HG03442 (cell line): ENCODE data around the gene MALL.
"Not testable (repeated sequence)": the region's sequence is repeated elsewhere in the genome, so short reads cannot be mapped to it uniquely, and the experiment has no call there.

Experiments used
- ATAC-seq: cut with Tn5 transposase; IDR thresholded peaks from one replicate; pipeline ENCODE4 v1.9.1; 2021; ENCODE audit warnings: mild to moderate bottlenecking, moderate library complexity; ENCODE audit not compliant: unreplicated experiment

Gene MALL

DNA sequence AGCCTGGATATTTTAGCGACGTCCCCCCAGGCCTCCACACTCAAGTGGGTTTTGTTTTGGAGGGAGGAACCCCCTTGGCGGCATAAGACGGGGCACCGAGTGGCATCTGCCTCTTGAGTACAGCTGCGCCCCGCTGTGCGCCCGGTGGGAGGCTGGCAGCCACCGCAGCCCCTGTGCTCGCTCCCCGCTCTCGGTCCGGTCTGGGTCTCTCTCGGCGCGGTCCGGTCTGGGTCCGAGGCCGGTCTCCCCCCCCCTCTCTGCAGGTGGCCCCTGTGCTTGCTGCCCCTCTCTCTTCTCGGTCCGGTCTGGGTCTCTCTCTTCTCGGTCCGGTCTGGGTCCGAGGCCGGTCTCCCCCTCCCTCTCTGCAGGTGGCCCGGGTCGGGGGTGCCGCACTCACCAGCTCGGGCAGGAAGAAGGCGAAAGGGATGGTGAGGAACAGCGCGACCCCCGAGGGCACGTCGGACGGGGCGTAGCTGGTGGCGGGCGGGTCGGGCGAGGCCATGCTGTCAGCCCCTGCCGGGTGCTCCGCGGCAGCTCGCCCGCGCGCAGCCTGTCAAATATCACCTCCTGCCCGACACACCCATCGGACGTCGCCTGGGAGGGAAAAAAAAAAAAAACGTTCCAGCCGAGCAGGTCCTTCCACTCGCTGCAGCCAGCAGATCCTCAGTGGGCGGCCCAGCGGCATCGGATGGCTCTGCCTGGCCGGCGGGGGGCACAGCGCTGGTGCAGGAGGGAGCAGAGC lies at the start of gene MALL:
Gene MALL (minus strand): TSS at position 532 of the 742 bp plus-strand sequence. CDS start 30 bp downstream, at position 502.
- ATAC-seq, result no peak

DNA sequence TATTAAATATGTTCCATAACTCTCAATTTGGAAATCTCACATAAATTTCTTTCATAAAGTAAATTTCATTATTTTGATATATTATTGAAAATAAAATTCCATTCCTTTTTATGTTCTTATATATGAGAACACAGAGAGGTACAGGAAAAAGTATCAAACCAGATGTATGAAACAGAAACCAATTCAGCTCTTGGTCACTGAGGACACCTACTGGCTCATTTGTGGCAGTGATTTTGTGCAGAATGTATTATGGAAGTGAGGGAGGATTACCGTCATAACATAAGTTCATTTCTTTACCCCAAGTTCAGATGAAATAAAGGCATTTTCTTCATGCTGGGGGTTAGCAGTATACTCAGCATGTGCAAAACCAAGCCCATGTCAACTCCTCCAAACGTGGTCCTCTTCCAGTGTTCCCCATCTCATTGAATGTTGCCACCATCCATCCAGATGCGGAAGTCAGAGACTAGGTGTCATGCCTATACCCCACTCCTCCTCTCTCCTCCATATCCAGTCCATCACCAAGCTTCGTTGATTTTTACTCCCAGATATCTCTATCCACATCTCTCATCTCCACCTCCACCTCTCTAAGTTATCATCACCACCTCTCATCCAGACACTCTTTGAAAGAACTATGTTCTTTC lies 41.7 kb upstream of the MALL start:
- ATAC-seq, result peak; percentile 82

DNA sequence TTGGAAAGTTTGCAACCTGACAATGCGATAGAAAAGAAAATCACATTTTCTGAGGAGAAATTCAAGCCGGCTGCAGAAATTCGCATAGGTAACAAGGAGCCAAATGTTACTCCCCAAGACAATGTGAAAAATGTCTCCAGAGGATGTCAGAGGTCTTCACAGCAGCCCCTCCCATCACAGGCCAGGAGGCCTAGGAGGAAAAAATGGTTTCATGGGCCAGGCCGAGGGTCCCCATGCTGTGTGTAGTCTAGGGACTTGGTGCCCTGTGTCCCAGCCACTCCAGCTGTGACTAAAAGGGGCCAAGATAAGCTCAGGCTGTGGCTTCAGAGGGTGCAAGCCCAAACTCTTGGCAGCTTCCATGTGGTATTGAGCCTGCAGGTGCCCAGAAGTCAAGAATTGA lies 39.2 kb upstream of the MALL start:
- ATAC-seq, result not testable (repeated sequence)

DNA sequence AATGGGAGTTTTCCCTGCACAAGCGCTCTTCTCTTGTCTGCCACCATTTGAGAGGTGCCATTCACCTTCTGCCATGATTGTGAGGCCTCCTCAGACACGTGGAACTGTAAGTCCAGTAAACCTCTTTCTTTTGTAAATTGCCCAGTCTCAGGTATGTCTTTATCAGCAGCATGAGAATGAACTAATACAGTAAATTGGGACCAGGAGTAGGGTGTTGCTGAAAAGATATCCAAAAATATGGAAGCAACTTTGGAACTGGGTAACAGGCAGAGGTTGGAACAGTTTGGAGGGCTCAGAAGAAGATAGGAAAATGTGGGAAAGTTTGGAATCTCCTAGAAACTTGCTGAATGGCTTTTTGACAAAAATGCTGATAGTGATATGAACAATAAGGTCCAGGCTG lies 38.6 kb upstream of the MALL start:
- not testable (repeated sequence) for ATAC-seq

DNA sequence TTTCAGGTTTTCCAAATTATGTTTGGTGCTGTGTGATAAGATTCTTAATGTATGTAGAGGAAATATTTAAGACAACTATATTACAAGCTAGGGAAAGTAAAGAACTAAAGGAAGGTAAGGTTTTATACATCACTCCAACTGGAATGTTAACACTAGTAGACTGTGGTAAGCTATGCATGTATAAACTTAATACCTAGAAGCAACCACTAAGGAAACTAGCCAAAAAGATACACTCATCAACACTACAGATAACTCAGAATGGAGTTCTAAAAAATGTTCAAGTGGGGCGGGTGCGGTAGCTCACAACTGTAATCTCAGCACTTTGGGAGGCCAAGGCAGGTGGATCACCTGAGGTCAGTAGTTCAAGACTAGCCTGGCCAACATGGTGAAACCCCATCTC lies 37.8 kb upstream of the MALL start:
- ATAC-seq, result no peak

DNA sequence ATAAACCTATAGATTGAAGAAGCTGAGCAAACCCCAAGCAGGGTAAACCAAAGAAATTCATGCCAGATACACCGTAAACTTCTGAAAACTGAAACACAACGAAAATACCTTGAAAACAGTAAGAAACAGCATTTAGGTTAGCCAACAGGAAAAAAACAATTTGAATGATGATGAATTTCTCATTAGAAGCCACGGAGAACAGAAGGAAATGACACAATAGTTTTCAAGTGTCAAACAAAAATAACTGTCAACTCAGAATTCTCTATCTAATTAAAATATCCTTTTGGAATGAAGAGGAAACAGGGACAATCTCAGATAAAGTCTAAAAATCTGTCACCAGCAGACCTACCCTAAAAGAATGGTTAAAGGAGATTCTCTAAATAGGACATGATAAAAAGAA lies 37.3 kb upstream of the MALL start:
- ATAC-seq, result no peak

DNA sequence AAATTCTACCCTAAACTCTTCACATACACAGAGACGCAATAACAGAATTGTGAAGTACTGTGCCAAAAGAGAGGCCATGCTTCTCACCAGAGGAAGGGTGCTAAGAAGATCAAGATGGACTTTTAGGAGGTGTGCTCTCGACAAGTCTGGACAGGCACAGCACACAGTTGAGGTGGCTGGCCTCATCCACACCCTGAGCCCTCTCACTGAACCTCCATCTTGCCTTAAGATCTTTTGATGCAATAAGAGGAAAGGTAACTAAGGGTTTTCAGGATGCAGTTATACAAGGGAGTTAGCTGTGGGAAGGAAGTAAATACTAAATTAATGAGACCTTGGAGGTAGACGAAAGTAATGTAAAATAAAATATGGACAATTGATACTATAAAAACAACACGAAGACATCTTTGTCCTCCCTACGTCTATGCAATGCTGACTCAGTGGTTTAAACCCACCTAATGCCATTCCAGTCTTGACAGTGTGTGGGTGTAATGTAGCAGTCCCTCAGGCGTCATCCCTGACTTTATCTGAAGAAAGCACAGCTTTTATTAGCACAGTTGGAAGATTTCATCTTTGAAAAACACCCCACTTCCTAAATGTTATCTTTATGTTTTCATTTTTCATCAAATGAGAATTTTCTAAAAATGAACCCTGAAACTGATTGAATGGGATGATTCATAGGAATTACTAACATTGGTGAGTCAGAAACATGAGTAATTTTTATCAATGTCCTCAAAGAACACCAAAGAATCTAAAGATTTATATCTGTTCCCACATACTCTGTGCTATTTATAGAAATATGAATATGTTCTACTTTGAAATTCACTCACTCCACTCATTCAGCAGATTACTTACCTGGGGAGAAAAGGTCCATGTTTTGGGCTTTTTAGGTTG lies 34.0 kb upstream of the MALL start:
- ATAC-seq, result no peak

DNA sequence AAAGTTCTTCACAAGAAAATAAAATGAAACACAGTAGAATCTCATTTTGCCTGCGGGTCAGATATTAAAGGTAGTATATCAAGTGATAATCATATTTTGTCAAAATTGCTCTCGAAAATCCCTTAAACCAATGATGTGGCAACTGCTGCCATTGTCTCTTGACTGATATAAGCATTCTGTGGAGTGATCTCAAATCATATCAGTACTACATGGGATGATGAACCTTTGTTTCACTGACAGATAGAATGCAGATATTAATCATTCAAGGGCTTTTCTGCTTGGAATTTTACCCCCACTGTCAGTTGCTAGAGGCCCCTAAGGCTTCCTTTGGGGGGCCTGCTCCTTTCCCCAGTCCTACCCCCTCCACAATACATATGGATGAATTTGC lies 31.3 kb upstream of the MALL start:
- ATAC-seq, result no peak

DNA sequence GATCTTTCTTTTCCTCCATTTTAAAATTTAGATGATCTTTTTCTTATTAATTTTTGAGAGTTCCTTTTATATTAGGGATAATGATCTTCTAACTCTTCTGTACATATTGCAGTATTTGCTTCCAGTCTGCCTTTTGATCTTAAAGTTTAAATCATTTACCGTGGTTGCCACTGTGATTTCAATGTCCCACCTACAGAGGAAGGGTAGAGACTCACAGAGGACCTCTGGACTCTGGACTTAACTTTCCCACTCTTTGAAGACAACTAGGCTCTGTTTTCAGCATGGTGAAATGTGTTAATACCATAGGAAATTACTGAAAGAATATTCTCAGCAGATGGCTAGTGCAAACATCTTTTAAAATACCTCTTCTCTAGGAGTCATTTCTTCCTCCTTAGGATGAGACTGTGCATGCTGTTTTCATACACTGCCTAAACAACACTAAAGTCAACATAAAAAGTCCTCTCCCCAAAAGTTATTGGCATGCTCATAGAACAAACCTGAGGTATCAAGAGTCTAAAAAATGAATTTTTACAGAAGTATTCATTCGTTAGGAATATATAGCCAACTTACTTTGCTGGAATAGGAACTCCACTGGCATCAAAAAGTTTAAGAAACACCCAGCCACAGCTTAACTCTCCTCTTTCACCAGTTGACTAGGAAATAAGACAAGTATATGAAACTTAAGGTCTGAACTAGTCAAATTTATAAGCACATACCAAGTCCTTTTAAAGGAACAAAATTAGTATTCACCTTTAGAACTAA lies 30.7 kb upstream of the MALL start:
- no peak for ATAC-seq

DNA sequence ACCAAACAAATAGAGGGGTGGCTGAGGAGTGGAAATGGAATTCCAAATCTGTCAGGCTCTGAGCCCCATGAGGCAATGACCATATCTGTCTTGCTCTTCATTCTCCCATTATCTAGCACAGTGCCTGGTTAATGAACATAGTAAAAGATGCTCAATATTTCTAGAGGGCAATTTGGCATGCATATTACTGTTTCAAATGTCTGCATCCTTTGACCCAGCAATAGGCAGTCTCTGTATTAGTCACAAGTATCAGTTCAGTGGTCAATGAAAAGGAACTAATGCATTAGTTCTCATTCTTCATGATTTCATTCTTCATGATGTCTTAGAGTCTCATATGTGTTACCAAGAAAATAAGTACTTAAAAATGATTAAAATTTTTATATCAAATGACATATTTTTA lies 28.4 kb upstream of the MALL start:
- ATAC-seq, result peak; percentile 59

DNA sequence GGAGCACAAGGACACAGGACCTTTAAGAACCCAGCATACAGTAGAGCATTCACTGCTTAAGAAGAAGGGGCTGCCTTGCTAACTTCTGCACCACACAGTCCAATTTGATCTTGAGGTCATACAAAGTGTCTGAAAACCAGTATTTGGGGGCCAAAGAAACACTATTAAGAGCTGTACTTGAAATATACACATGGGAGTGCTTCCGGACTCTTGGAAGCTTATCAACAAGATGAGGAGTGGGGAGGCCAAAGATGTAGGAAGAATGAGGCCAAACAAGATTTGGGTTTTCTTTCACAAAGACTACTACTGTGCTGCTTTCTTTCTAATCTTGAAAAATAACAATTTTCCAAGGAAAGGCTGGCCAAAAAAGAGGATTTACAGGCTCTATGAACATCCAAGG lies 24.8 kb upstream of the MALL start:
- no peak for ATAC-seq

DNA sequence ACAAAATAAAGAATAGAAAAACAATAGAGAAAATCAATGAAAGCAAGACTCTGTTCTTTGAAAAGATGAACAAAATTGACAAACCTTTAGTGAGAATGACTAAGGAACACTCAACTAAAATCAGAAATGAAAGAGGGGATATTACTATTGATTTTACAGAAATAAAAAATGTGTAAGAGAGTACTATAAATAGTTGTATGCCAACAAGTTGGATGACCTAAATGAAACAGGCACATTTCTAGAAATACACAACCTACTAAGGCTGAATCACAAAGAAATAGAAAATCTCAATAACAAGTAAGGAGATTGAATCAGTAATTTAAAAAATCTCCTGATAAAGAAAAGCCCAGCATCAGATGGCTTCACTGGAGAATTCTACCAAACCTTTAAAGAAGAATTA lies 18.4 kb upstream of the MALL start:
- no peak for ATAC-seq

DNA sequence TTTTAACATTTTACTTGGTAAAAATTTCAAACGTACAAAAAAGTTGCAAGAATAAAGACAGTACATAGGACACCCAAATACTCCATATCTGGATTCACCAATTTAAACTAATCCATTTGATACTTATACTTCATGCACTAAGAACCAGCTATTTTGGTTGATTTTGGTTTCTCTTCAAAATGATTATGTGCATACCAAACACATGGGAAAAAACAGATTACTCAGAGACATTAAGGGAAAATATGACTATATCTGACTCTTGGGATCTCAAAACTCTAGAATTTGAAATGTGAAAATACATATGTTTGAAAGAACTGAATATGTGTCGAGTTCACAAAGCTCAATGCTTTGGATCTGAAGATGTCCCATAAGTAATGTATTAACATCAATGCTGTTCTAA lies 15.5 kb upstream of the MALL start:
- ATAC-seq, result no peak

DNA sequence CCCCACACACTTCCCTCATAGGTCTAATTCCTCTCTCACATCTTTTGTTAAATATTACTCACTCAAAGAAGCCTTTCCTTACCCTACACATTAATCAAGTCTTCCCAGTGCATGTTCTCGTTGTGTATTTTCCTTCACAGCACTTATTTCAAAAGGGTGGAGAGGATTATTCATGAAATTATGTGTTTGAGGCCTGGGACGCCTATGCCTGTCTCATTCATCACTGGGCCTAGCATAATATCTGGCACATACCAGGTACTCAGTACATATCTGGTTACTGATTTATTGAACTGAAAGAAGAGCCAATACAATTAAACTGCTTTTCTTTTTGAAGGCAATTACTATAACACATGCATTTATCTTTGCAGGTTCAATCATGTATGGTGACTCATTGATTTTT lies 15.1 kb upstream of the MALL start:
- ATAC-seq, result no peak

DNA sequence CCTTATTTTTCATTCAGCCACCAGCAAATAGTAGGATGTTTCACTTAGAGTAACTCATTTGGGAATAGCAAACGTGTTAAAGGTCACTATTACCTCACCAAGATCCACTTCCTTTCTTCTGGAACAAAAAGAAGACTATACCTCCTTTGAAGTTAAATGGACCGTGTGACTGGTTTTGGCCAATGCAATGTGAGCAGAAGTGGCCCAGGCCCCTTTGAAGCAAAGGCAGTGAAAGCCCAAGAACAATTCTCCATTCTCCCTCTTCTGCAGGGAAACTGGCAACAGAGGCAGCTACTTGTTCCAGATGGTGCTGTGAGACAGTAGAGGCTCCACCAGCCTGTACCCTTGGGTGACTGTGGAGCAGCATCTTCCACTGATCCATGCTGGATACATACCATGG lies 11.3 kb upstream of the MALL start:
- ATAC-seq, result no peak

DNA sequence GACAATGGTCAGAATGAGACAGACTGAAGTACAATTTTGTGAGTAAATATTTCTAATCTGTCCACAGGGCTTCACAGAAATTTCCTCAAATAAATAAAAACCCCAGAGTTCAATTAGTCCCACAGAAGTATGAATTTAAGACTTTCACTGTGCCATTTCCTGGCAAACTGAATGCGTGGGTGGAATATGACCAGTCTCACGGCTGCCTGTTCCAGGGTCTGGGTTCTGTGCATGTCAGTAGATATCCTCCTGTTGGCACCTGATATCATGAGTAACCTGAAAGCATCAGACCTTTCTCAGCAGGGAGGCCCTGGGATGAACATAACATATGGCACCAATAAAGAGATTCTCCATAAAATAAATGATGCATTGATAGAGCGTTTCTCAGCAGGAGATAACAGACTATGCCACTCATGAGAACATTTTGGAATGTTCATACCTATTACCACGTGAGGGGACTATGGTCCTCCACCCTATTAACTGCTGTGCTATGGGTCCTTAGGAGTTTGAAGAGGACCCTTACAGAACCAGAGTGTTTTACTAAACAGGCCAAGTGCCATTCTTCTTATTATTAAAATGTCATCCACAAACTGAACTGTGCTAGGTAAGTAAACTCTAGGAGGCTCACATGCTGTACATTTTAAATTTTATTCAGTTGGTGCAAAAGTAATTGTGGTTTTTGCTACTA lies 10.6 kb upstream of the MALL start:
- ATAC-seq, result no peak

DNA sequence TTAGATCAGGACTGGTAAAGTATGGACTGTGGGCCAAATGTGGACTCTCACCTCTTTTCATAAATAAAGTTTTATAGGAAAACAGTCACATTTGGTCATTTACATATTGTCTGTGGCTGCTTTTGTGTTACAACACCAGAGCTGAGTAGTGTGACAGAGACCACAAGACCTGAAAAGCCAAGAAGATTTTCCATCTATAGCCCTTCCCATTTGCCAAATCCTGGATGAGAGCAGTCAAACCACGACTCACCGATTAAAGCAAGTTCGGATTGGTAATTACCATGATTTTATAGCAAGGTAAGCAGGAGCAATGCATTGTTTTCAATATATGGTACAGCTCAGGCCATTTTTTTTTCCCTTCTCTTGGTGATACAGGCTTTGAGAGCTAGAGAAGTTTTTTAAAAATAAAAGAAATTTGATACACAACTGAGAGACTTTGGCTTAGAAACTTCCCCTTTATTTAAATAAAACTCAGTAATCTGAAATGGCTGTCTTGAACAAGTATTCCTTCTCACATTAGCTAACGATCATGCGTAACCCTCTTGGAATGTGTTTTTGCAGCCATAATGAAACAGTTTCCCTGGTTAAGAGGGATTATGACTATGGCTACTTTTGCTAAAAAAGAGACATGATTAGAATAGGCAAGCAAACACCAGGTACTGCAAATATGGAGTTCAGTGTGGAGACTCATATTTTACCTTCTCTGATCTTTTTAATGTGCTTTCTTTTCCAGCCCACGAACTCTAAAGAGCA lies 9.5 kb upstream of the MALL start:
- no peak for ATAC-seq

DNA sequence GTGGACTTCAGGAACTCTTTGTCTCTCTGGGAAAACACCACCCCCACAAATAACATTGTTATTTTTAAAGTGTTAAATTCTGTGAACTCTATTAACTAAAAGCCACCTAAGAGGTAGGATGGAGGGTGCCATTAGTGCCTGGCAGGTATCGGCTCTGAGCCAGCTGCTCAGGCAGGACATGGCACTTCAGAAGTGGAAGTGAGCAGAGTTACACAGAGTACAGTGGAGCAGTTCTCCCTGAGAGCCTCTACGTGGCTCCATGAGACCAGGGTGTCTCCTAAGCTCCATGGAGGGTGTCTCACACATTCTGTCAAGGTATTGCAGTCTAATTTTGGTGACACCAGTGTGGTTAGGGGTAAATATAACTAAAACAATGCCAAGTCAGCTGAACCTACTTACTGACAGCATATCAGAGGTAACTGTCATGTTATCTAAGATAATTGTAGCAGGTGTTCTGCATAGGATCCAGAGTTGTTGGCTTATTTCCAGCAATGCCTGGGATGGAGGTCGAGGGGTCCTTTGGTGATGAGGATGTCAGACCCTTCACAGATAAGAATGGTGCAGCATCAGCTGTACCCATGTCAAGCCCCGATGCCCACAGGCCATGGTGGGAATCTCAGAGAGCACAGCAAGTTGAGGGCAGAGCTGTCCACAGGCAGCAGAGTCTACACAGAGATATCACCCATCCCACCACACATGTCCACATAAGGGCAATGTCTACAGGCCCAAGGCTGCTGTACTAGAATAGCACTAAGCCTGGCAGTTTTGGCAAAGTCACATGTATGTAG lies 8.6 kb upstream of the MALL start:
- ATAC-seq, result no peak

DNA sequence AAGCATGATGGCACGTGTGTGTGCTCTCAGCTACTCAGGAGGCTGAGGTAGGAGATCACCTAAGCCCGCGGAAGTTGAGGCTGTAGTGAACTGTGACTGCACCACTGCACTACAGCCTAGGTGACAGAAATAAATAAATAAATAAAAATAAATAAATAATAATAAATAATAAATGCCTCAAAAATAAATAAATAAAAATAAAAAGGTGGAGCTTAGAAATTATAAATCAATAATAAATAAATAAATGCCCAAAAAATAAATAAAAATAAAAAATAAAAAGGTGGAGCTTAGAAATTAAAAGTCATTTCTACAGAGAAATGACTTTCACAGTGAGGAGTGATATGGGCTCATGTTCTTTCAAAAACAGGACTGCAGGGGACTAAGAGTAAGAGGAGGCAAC lies 6.0 kb upstream of the MALL start:
- no peak for ATAC-seq
